GM18502 (cell line): ENCODE results near the gene ZSCAN5C.
"Not testable (repeated sequence)": the region's sequence is repeated elsewhere in the genome, so short reads cannot be mapped to it uniquely, and the experiment has no call there.

ENCODE experiments used
- ATAC-seq: cut with Tn5 transposase; IDR thresholded peaks from one replicate; pipeline ENCODE4 v1.9.1; 2021; ENCODE audit warnings: mild to moderate bottlenecking; ENCODE audit not compliant: unreplicated experiment, poor library complexity

Gene ZSCAN5C

DNA sequence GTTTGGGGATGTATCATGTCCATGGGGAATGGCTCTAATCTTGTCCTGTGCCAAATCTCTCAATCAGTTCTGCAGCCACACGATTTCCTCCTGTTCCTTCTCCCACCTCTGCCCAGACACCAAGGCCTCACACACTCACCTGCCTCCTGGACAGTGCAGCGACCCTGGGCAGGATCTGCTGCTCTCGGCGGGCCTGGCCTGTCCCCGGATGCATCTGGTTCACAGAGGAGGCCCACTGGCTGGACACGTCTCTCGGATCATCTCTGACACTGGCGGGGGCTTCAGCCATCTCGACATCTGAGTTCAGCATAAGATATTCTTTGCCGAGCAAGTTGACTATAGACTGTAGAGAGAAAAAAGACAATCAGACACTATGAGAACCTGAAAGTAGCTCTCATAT lies 10.4 kb upstream of the ZSCAN5C start:
- ATAC-seq: no peak

DNA sequence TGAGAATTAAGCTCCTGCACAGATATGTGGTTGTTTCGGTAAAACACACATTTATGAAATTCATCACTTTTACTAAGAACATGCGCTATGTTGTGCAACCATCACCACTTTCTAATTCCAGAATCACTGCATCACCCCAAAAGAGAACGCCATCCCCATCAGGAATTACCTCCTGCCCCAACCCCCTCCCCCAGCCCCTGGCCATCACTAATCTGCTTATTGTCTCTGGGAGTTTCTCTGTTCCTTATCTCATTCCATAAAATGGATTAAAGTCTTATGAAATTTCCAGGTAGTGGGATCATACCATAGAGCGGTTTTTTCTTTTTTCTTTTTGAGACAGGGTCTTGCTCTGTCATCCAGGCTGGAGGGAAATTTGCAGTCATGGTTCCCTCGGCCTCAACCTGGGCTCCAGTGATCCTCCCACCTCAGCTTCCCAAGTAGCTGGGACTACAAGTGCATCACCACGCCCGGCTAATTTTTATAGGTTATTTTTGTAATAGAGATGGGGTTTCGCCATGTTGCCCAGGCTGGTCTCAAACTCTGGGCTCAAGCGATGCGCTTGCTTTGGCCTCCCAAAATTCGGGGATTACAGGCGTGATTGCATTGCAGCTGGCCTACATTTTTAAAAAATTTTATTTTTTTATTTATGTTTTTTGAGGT lies 8.0 kb upstream of the ZSCAN5C start:
- ATAC-seq: no peak

DNA sequence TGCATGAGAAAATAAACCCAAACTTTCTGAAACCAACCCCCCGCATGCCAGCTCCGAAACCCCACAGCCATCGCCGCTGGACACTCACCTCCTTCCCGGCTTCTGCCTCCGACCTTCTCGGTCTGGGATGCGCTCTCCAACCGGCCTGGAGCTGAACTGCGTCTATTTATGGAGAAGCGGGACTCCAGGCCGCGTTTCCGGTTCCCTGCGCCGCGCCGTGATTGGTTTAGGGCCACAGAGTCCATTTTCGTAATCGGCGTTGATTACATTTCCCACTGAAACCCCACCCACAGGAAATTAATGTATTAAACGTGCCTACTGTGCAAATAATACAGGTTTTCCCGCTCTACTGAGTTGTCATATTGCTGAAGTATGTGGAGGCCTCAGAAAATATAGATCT lies 4.4 kb upstream of the ZSCAN5C start, which contains the start of gene ZSCAN5B:
TSS of gene ZSCAN5B (minus strand) at position 138 of the 400 bp plus-strand sequence. CDS start 4,731 bp downstream, outside the sequence.
- ATAC-seq: not testable (repeated sequence)

DNA sequence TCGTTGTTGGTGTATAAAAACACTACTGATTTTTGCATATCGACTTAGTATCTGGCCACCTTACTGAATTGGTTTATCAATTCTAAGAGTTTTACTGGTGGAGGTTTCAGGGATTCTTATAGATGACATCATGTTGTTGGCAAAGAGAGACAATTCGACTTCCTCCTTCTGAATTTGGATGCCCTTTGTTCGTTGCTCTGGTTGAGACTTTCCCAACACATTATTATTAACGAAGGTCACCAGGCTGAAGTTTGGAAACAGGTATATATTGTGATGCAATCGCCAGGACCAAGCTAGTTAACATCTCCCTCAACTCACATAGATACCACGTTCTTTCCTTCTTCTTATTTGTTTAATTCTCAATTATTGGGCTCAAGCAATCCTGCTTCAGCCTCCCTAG lies 2.4 kb upstream of the ZSCAN5C start:
- ATAC-seq: no peak

DNA sequence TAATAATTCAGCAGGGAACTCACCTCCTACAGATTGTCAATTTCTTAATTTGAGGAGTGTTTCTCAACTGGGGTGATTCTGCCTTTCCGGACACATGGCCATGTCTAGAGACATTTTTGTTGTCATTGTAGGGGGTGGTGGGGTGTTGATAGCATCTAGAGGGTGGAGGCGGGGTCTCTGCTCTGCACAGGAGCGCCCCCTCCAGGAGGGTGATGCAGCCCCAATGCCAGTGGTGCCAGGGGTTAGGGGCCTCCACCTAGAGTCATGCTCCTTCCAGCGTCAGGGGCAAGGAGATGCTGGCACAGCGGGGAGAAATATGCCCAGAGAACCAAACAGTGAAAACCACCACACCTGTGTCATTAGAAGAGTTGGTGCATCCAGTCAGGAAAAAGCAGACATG lies 5.5 kb downstream of the ZSCAN5C start:
- not testable (repeated sequence) for ATAC-seq

DNA sequence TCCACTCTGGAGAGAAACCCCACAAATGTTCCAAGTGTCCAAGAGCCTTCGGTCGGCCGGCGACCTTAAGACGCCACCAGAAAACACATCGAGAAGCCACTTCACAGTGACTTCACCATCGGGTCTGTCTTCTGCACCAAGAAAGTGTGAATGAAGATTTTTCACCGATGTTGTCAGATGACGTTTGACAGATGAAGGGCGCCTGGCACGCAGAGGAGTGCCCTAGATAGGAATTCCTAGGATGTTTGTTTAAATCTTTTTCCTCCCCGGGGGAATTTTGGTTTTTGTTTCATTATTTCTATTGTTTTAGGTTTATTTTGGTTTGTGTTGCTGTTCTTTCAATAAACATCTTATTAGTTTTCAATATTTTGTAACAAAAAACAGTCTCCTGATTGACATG lies 7.0 kb downstream of the ZSCAN5C start:
- no peak for ATAC-seq

DNA sequence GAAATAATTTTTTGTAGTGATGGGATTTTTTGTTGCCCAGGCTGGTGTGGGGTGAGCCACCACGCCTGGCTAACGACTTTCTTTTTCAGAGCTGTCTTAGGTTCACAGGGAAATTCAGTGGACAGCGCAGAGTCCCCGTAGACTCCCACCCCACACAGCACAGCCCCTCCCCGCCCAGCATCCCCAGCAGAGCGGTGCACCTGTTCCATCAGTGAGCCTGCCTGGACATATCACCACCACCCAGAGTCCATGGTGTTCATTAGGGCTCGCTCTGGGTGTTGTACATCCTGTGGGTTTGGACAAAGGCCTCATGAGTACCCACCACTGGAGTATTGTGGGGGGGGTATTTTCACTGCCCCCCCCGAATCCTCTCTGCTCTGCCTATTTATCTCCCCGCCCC lies 8.0 kb downstream of the ZSCAN5C start:
- not testable (repeated sequence) for ATAC-seq

DNA sequence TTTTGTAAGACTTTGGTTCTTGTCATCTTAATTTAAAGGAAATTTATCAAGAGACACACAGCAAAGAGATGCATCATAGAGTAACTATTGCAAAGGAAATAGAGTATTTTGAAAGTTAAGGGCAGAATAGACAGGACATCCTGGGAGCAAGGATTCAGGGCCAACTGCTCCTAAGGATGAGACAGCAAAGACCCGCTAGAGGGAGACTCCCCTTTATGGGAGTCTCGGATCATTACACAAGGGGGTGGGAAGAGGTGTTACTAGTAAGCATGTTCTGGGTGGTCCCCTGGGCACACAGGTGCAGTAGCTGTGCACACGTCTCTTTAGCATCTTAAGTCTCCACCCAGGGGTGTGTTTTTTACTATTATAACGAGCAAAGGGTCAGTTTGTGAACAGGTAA lies 9.6 kb downstream of the ZSCAN5C start:
- ATAC-seq: no peak

DNA sequence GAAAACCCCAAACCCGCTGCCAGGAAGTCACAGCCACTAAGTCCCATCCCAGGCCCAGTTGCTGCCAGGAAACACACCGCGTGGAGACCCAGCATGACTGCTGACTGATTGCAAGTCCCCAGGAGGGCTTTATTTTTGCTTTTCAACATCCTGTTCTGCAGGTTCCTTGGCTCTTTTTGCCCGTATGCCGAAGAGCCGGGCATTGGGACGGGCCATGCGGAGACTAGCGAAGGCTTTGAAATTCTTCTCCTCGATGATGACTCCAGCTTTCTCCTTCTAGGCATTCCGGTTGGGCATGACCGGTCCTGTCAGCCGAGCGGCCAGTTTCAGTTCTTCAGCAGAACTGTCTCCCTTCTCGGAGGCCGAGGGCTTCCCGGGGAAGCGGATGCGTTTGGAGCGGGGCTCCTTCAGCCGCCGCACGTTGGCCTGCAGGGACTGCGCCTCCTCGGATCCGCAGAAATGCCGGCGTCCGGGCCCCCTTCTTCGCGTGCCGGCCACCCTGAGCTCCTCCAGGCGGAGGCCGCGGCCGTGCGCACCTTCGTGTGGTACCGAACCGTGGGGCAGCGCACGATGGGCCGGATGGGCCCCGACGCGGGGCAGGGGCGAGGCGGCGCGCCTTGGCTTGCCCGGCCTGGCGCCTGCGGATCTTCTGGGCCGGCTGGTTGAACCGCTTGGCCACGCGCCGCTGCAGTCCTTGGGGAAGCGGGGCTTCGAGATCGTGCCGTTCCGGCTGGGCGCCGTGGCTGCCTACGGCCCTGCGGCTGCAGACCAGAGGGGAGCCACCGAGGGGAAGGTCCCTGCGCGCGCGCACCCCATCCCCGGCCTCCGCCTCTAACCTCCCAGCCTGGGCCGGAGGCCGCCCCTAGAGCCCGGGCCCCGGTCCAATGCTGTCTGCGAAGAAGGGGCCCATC lies 15.2 kb downstream of the ZSCAN5C start:
- ATAC-seq: no peak

DNA sequence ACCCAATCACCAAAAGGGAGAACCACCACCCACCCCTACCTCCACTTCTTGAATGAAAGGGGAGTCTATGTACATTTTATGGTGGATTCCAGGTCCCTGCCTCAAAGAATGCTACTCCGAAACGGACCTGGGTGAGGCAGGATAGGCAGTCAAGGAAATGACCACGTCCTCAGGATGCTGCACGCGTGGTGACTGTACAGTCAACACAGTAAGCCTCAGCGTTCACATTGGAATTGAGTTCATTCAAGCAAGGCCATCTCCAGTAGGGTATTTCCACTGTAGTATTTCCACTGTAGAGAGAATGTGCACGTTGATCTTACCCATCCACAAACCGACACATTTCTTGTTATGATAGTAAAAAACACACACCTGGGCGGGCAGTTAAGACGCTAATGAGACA lies 16.9 kb downstream of the ZSCAN5C start:
- no peak for ATAC-seq

DNA sequence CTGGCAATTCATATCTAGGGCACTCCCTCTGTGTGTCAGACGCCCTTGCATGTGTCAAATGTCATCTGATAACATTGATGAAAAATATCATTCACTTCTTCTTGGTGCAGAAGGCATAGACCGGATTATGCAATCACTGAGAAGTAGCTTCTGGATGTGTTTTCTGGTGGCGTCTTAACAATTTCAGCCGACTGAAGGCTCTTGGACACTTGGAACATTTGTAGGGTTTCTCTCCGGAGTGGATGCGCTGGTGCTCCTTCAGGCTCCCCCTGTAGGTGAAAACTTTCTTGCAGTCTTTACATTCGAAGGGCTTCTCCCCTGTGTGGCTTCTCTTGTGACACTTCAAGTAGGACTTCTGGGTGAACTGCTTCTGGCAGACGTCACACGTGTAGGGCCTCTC lies 19.4 kb downstream of the ZSCAN5C start:
- not testable (repeated sequence) for ATAC-seq

DNA sequence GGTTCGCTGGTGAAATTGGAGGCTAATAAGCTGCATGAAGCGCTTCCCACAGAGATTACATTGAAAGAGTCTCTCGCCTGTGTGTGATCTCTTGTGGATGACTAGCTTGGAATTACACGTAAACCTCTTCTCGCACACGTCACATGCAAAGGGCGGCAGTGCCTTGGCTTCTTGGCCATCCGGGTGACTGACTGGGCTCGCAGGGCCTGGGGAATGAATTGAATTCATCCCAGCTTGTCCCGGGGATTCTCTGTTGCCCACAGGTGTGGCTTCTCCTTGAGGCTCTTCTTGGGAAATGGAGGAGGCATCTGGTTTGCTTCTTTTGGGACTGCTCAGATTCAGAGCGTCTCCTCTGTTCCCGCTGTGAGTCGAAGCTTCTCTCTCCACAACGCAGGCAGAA lies 19.8 kb downstream of the ZSCAN5C start:
- no peak for ATAC-seq

DNA sequence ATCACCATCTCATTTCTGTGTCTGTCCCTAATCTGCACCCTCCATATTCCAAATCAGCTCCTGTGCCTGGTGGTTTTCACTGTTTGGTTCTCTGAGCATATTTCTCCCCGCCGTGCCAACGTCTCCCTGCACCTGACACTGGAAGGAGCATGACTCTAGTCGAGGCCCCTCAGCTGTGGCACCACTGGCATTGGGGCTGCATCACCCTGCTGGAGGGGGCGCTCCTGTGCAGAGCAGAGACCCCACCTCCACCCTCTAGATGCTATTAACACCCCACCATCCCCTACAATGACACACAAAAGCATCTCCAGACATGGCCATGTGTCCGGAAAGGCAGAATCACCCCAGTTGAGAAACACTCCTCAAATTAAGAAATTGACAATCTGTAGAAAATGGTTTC lies 20.8 kb downstream of the ZSCAN5C start:
- ATAC-seq: no peak

DNA sequence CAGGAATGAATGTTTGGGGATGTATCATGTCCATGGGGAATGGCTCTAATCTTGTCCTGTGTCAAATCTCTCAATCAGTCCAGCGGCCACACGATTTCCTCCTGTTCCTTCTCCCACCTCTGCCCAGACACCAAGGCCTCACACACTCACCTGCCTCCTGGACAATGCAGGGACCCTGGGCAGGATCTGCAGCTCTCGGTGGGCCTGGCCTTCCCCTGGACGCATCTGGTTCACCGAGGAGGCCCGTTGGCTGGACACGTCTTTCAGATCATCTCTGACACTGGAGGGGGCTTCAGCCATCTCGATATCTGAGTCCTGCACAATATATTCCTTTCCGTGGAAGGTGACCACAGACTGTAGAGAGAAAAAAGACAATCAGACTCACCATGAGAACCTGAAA lies 21.4 kb downstream of the ZSCAN5C start:
- no peak for ATAC-seq

DNA sequence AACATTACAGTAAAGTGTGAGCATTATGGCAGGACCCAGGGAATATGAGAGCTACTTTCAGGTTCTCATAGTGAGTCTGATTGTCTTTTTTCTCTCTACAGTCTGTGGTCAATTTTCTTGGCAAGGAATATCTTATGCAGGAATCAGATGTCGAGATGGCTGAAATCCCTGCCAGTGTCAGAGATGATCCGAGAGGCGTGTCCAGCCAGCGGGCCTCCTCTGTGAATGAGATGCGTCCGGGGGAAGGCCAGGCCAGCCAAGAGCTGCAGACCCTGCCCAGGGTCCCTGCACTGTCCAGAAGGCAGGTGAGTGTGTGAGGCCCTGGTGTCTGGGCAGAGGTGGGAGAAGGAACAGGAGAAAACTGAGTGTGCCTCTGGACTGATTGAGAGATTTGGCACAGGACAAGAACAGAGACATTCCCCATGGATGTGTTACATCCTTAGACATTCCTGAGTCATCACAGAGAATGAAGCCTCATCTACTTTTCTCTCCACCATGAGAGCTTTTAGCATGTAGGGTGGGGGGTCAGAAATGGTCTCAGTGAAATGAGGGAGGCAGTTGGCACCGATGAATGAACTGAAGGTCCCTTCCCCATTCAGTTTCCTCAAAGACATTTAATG lies 43.2 kb downstream of the ZSCAN5C start:
- no peak for ATAC-seq

DNA sequence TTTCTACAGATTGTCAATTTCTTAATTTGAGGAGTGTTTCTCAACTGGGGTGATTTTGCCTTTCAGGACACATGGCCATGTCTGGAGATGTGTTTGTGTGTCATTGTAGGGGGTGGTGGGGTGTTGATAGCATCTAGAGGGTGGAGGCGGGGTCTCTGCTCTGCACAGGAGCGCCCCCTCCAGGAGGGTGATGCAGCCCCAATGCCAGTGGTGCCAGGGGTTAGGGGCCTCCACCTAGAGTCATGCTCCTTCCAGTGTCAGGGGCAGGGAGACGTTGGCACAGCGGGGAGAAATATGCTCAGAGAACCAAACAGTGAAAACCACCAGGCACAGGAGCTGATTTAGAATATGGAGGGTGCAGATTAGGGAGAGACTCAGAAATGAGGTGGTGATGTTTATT lies 43.7 kb downstream of the ZSCAN5C start:
- not testable (repeated sequence) for ATAC-seq

DNA sequence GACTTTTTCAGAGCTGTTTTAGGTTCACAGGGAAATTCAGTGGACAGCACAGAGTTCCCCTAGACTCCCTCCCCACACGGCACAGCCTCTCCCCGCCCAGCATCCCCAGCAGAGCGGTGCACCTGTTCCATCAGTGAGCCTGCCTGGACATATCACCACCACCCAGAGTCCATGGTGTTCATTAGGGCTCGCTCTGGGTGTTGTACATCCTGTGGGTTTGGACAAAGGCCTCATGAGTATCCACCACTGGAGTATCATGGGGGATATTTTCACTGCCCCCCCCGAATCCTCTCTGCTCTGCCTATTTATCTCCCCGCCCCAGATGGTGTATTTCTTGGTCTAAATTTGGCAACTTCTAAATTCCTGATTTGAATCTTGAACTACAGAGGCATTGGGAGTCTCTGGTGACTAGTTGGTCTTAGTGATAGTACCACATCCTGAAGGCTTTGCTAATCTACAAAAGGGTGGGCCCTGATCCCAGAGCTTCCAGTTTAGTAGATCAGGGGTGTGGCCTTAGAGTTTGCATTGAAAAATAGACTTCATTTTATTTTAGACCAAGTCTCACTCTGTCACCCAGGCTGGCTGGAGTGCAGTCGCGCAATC lies 46.8 kb downstream of the ZSCAN5C start:
- not testable (repeated sequence) for ATAC-seq

DNA sequence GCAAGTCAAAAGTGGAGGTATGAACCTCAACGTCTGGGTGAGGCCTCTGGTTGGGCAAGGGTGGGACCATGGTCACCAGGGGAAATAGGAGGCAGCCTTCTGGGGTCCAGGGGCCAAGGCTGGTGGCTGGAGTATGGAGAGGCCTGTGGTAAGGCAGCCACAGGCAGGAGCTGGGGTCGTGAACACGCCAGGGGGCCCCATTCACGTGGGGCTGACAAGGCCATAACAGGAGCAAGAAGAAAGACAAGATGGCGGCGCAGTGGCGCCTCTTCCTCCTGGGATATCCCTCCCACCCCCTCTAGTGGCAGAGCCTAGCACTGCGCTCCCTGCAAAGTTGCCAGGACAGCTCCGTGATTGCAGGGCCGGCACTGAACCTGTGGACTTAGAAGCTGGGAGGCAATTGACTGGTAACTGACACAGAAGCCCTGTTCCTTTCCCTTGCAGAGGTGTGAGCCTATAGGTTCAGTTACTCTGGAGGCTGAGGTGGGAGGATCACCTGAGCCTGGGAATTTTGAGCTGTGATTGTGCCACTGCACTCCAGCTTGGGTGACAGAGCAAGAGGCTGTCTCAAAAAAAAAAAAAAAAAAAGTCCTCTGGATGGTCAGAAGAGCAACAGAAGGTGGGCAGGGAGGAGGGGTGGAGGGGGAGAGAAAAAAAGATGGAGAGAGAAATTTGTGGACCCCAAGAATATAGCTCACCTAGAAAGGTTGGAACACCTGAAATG lies 50.8 kb downstream of the ZSCAN5C start:
- ATAC-seq: no peak

DNA sequence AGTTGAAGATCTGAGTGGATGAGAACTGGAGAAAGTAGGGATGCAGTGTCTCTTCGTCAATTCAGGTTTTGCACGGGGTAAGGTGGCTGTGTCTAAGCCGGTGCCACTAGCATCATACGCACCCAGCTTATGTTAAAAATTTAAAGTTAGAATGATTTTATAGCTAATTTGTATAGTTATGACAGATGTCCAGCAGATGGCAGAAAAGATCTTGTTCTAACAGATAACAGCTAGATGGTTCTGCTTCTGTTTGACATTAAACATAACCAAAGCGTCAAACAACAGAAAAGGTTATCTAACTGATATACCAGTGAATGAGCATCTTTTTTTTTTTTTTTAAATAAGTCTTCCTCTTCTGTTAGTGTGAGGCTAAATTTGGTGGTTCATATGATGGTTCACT lies 51.7 kb downstream of the ZSCAN5C start:
- no peak for ATAC-seq

DNA sequence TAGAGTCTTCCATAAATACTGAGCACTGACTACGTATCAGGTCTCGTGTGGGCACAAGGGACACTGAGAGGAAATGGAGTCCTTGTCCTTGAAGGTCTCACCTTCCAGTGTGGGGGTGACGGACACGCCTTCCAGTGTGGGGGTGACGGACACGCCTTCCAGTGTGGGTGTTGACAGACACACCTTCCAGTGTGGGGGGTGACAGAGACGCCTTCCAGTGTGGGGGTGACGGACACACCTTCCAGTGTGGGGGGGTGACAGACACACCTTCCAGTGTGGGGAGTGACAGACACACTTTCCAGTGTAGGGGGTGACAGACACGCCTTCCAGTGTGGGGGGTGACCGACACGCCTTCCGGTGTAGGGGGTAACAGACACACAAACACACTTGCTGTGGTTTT lies 56.2 kb downstream of the ZSCAN5C start:
- no peak for ATAC-seq
